SIG-M5 (cell line): ENCODE results near the gene ITGA8.

Experiments
- DNase-seq: peaks from one replicate; lab custom pipeline; 2025; lab: John Stamatoyannopoulos, UW

The ITGA8 gene

DNA sequence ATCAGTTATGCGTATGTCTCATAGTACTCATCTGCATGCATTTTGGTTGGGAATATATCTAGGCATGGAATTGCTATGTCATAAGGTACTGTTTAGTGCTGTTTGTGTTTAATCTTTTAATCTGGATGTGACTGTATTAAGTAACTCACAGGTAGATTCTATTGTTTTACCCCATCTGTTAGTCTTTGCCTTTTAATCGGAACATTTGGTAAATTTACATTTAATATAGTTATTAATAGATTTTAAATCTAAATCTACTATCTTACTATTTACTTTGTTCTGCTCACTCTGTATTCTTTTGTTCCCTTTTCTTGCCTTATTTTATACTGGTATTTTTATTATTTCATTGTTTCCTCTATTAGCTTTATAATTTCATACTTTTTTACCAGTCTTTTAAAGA is 10.6 kb upstream of the ITGA8 start:
- DNase-seq, result no peak

DNA sequence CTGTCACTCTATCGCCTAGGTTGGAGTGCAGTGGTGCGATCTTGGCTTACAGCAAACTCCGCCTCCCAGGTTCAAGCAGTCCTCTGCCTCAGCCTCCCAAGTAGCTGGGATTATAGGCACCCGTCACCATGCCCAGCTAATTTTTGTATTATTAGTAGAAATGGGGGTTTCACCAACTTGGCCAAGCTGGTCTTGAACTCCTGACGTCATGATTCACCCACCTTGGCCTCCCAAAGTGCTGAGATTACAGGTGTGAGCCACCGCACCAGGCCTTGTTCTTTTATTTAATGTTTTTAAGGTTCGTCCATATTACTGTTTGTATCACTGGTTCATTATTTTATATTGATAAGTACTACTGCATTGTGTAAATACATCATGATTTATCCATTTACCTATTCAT is 10.2 kb upstream of the ITGA8 start:
- no peak for DNase-seq

DNA sequence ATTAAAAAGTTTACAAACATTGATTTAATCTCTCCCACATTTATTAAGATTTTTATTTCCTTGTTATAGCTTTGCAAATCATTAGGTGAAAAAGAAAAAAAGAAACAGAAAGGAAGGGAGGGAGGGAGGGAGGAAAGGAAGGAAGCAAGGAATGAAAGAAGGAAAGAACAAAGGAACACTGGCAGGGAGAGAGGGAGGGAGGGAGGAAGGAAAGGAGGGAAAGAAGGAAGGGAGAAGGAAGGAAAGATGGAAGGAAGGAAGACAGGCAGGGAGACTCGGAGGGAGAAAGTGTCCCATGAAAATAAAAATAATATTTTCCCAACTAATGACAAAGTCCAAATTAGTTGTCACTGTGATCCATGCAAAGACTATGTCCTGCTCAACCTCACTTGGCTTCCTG is 6.3 kb upstream of the ITGA8 start:
- DNase-seq, result no peak

DNA sequence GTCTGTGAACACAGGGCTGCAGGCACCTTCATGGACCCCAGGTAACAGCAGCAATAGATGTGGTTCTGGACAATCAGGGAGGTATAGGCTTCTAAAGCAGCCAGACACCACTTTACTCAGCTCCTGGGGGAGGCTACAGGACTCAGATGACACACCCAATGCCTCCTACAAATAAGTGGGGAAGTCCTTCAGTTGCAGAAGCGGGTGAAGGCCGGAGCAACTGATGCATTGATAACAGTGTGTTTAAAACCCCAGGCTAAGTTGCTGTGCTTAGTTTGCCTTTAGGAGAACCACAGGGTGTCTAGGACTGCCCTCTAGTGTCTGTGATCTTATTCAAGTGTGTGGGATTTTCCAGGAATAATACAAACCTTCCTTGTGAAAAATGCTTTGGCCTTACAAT is 5.9 kb upstream of the ITGA8 start:
- DNase-seq, result no peak

DNA sequence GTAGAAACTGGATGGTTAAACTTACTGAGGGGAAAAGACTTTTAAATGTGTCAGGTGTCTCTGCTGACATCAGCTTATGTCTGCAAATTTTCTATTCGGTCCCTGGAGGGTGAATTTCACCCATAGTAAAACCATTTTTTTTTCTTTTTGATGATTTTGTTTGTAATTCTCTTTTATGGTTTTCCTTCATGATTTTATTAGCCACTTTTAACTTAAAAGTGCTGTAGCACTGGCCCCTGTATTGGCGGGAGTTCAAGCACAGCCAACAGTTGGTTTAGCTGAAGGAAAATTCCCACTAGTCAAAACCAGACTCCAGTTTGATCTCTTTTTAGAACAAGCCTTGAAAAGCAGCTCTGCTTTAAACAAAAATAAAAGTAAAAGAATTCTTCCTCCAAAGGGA is 5.0 kb upstream of the ITGA8 start:
- DNase-seq, result no peak

DNA sequence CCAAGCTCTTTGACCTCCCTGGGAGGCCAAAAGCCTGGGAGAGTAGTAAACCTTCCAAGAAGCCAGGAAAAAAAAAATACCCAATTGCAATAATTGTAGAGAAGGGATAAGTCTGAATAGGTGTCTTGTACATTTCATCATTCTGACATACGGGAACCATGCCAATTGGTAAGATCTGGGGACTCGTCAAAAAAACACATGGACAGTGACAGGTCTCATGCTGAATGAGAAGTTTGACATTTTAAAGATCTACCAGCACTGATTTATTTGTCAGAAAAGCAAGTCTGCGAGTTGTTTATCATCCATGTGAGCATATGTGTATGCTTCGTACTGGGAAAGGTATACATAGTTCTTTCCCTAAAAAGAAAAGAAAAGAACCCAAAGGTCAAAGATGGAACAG is 4.1 kb upstream of the ITGA8 start:
- DNase-seq, result no peak

DNA sequence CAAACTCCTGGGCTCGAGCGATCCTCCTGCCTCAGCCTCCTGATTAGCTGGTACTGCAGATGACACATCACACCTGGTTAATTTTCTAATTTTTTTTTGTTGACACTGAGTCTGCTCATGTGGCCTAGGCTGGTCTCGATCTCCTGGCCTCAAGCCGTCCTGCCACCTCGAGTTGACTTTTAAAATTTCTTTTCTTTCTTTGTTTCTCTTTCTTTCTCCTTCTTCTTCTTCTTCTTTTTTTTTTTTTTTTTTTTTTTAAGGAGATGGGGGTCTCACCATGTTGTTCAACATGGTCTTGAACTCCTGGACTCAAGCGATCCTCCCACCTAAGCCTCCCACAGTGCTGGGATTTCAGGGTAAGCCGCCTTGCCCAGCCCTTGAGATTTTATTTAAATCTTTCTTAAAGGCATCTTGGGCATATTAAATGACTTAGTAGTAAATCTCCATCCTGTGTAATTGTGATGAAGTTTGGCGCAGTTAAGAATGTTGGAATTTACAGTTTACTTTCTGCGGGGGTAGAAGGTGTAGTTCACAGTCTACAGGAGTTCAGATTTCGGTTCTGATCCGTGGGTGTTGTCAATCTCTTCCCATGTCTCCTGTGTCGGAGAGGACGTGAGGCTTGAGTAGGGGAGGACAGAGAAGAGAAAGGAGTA is 1.0 kb upstream of the ITGA8 start:
- DNase-seq, result no peak

DNA sequence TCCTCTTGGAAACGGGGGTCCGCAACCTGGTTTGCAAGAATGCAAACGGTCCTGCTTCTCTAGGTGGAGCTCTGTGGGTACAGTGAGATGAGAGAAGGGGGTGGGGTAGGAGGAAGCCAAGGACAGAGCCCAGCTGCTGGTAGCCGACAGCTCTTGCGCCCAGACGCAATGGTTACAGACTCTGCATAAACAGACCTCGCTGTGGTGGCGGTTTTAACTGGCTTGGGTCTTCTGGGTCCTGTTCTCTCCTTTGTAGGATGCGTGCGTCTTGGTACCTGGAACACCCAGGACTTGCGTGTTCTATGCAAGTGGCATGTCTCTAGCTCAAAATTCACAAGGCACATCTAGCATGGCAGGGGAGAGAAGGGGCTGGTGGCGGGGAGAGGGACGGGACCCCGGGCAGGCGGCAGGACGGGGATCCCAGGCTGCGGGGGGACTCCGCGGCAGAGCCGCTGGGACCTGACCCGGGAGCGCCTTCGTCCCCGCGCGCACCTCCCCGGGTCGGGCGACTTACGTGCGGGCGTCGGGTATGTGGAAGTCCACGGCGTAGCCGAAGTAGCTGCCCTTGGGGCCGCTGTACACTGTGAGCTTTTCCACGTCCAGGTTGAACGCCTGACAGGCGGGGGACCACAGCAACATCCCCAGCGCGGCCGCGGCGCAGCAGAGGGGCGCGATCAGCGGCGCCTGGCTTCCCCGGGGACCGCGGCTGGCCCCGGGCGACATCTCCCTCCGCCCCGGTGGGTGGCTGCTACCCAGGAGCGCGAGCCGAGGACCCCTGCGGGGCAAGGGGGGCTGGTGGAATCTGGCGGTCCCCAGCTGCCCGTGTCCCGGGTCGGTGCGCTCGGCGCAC is 448 bp downstream of the ITGA8 start:
- no peak for DNase-seq

DNA sequence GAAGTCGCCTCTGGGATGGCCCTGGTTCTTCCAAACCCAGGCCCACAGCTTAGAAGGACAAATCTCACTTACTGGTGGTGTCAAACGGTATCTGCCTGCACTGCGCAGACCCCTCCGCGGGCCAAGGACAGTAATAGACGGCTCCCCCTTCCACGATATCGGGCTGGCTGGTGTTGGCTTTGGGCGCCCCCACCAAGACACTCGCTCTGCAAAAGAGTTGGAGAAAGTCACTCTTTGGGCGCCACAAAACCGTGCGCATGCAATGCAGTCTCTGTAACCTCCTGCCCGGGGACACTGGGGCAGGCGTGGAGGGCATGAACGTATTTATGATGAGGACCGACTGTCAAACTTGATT is 1.1 kb downstream of the ITGA8 start:
- no peak for DNase-seq

DNA sequence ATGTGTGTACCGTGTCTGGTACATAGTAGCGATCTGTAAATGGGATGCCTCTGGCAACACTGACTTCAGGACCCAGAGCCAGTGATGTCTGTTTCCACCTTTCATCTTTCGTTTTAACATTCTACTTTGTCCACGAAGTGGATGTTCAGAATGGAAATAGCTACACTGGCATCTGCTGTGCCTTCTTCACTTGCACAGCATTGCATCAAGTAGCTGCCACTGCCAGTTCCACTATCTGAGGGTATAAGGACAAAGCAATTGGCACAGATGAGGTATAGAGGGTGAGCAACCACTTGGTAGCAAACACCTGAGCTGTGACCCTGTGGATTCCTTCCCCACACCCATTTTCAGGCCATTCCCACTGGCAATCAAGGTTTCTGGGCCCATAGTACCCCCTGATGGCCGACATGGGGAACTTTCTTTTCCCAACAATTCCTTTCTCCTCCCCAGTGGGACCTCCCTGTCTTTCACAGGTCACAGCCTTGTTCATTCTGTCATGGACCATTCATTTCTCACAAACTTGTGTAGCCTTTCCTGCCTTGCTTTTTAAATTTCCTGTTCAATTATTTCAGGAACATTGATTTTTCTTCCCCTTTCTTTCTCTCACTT is 4.0 kb downstream of the ITGA8 start:
- DNase-seq, result no peak

DNA sequence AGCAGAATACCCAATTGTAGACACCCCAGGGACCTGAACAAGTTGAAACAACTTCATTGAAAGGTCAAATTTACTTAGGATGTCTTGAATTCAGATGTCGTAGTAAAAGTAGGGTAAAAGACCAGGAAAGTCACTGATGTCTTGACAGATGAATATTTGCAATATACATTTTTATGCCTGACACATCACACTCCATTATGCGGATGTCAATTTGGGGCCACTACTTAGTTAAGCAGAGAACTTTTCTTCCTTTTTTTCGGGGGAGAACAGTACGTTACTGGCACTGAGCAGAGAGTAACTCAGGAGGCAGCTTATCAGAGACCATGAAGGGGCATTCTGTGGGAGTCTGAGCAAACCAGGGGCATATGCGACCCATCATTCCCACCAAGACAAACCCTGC is 4.9 kb downstream of the ITGA8 start:
- DNase-seq, result no peak

DNA sequence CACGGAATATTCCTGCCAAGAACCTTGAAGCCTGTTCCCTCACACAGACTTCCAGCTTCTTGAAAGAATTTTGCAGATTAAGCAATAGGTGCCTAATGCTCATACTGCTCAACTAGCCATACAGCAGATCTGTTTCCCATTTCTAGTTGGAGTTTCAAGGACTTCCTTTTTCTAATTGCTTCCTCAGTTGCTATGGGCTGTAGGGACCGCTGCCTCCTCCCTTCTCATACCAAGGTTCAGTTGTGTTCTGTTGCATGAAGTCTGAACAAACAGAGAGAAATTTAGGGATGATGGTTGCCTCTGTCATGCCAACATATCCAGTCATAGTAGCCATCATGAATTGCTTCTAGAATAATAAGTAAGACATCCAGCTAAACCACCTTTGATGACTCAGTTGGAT is 6.8 kb downstream of the ITGA8 start:
- DNase-seq, result no peak

DNA sequence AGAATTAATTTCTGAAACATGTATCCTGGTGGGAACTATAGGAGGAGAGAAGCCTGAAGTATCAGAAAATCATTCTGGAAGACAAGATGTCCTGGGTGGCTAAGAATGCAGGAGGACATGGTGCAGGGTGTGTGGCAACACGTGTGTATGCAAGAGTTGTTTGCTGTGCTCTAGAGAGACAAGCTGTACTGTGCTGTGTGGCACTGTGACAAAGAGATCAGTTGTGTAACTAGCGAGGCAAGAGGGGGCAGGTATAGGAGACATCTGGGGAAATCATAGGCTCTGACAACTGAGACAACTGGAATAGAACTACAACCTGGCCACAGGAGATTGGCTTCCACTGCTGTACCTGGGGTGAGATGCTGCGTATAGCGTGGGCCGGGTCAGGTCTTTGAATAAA is 9.3 kb downstream of the ITGA8 start:
- DNase-seq, result no peak

DNA sequence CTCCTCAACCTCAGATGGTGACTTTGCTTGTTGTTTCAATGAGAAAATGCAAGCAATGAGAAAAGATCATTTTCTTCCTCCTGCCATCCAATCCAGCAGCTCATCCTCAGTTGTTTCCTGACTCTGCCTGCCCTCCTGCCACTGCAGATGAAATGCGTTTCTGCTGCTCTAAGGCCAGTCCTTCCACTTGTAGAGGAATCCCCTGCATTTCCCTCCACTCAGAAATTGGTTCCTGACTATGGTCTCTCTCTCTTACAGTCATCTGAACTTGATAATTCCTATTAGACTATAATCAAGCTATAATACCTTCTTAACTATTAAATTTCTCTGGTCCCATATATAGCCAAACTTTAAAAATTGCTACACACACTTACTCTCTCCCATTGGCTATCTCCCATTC is 14.4 kb downstream of the ITGA8 start:
- no peak for DNase-seq

DNA sequence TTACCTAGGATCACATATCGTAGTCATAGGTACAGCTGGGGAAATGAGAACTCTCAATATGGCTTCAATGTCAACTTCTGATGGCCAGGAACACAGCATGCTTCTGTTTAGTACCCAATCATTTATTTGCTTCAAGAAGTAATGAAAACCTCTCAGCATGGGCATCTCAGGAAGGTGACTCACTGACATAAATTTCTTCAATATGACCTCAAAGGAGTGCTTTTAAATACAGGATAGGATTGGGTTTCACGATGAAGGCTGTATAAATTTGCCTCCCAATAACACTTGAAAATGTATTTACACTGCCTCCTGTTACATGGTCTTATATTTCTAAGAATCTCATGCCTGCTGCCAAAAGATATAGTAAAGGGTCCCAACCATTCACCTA is 15.1 kb downstream of the ITGA8 start:
- DNase-seq, result no peak

DNA sequence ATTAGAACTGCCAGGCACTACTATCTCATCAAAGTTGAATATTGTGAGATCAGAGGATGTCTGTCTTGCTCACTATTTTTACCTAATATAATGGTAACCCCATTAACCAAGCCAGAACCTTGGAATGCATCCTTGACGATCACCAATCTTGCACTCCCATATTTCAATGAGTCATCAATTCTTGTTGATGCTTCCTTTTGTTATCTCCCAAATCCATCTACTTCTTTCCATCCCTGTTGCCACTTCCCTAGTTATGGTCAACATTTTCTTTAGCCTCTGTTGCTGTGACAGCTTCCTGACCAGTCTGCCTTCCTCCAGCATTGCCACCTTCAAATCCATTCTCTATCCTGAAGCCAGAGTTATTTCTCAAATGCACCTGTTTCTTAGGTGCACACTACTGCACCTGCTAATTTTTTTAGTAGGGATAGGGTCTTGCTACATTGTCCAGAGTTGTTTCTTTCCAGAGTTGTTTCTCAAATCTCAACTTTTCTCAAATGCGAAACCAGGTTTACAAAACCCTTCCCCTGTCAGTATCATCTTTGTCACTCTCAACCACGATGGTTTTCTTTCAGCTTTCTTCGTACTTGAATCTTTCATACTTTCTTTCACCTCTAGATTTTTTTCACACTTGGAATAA is 15.7 kb downstream of the ITGA8 start:
- no peak for DNase-seq

DNA sequence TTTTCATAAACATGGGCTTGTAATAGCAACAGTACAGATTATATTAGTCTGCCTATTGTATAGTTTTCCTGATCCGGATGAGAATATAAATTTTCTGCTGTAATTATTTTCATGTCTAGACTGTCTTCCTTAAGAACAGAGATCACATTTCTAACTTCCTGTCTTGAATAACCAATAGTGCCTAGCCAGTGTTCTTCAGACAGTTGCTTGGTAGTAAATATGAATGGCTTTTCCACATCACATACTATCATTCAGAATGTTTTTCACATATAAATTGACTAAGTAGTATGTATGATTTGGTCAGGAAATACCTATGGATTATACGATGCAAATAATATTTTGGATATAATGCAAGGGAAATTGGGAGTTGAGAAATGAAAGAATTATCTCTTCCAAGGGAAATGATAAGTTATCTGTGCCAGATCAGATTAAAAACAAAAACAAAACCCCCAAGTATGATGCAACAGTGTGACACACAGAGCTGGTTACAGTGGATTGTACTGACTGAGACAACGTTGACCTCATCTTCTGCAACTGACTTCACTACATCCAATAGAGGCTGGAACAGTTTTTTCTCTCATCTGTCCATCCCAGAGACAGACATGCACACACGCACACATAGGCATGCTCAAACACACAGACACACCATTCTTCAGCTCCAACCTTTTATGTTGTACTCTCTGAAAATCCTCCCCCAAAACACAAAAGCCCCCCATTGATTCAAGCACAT is 16.4 kb downstream of the ITGA8 start:
- no peak for DNase-seq

DNA sequence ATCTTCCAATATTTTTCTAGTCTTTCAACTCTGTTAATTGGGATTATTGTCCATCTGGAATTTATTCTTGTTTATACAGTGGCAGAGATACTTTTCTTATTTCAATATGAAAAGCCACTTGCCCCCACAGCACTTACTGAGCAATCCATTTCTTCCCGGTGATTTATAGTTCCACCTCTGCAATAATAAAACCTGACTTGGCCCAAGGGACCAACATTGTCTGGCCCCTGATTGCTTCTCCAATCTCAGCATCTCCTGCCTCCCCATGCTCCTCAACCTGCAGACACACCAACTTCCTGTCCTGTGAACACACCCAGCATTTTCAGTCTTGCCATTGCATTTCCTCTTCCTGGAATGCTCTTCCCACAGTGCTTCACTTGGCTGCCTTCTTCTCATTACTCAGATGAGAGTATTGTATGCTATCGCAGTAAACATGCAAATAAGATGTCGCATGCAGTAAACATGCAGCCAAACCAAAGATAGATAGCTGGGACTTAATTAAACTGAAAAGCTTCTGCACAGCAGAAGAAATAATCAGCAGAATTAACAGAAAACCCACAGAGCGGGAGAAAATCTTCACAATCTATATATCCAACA is 19.5 kb downstream of the ITGA8 start:
- no peak for DNase-seq

DNA sequence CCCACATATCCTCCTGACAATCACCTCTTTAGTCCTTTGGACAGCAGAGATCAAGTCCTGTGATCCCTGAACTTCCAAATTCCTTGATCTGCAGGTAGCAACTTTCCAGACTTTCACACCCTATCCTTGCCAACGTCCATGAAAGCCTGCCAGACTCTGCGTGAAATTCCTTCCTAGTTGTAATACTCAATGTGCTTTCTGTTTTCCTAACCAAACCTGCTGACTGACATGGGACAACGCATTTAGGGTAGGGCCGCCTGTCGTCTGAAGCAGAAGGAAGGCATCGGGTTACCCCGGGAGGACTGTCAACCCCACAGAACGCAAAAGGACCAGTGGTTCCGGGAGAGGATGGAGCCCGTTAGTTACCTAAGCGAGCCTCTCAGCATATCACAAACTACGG is 23.9 kb downstream of the ITGA8 start:
- no peak for DNase-seq

DNA sequence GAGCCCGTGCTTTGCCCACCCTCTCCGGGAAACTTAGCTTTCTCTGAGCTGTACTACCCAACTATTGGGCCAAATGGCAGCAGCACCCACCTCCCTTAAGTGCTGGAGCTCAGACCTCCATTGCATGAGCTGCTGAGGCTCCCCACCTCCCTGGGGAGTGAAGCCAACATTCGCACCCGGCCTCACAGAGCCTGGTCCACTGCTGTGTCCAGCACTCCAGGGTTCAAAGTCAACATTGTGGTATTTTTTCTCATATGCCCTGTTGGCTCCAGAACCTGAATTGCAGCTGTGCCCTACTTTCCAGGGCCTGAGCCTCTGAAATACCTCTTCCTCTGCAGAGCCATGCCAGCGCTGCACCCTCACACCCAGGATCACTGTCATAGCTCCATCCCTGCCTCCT is 29.7 kb downstream of the ITGA8 start:
- DNase-seq, result no peak

DNA sequence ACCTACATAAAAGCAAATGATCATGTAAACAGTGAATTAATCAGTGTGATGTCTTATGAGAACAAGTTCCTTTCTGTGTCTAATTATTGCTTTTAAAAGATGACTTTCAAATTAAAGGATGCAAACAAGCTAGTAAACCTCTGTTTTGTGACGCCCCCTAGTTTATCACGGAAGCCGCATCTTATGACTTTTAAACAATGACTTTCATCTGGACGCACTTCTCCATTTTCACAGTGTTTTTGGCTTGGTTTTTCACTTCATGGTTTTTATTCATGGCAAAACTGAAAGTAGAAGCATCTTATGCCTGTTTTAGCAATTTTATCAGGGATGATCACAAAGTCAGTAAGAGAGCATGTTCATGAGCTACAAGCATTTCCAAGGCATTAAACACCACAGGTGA is 35.0 kb downstream of the ITGA8 start:
- DNase-seq, result no peak

DNA sequence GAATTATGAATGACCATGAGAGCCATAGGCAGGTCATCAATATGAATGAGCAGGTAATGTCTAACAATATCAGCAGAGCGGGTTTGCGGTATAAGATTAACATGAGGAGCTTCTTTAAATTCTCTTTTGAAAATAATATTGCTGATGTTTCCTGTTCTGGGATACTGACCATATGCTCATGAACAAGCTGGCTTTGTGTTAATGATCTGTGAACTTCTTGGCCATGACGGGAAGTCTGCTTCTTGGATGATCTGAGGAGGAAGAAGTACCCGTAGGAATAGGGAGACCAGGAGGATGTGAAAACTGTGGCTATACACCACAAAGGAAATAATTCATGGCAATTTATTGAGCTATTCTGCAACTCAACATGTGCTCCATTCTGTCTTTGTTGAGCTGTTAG is 38.6 kb downstream of the ITGA8 start:
- no peak for DNase-seq
